Esophagus muscularis mucosa (tissue), 4 donors: ENCODE data around the gene CTSO. TPM values are rescaled to one million over a fixed set of nuclear protein-coding genes. Genes with fewer than 3 reads are reported as not detected.

Experiments used
- DNase-seq: peaks from one replicate; pipeline ENCODE4 v3.0.0-alpha.2; 2017; ENCODE audit errors: extremely low spot score
- H3K27ac ChIP-seq, 4 donors: fragments of 200-600 bp; sonication (generic); replicated peaks in 1 of 4; 1 replicate in 3 of 4; 2 replicates in 1 of 4; pipeline ENCODE4 v1.5.1; 2016 to 2019; ENCODE audit warnings: mild to moderate bottlenecking in 1 of 4
- H3K27me3 ChIP-seq, 4 donors: fragments of 200-600 bp; sonication (generic); one replicate each; pipeline versions ENCODE4 v1.5.1 to v1.6.0; 2016 to 2019
- H3K36me3 ChIP-seq, 4 donors: fragments of 200-600 bp; sonication (generic); one replicate each; pipeline ENCODE4 v1.5.1; 2016 to 2019
- H3K4me1 ChIP-seq, 4 donors: fragments of 200-600 bp; sonication (generic); one replicate each; pipeline ENCODE4 v1.5.1; 2016 to 2019
- H3K4me3 ChIP-seq, 4 donors: fragments of 200-600 bp; sonication (generic); 1 replicate in 2 of 4; 2 replicates in 2 of 4; pipeline ENCODE4 v1.5.1; 2016 to 2019; ENCODE audit warnings: mild to moderate bottlenecking in 4 of 4, moderate library complexity in 1 of 4
- H3K9me3 ChIP-seq, 4 donors: fragments of 200-600 bp; sonication (generic); 1 replicate in 3 of 4; 2 replicates in 1 of 4; pipeline ENCODE4 v1.5.1; 2016 to 2019
- EP300 ChIP-seq: sonication (generic); formaldehyde crosslinking; IDR thresholded peaks from one replicate; pipeline ENCODE4 v1.6.1; 2017; ENCODE audit warnings: antibody characterized with exemption
- POLR2A ChIP-seq: fragments of 450-650 bp; IDR thresholded peaks from one replicate; pipeline ENCODE4 v1.6.1; 2017; ENCODE audit warnings: antibody characterized with exemption, moderate library complexity, mild to moderate bottlenecking, low read depth
- POLR2AphosphoS5 ChIP-seq, 2 donors: sonication (generic); formaldehyde crosslinking; IDR thresholded peaks; one replicate each; pipeline ENCODE4 v1.6.1; 2017; ENCODE audit warnings: antibody characterized with exemption in 2 of 2
- WGBS: methylation state at CpG from one replicate; pipeline ENCODE4 v1.1.5; 2018; 5-methylcytosine and 5-hydroxymethylcytosine counted together
- intact Hi-C: fragments of 100-400 bp; cut with DNase I; formaldehyde crosslinking; loops from one replicate; pipeline ENCODE4 v1.15.1; 2023
- total RNA-seq, 4 donors: library from RNA; depleted of rRNA; stranded (reverse); fragments of >200 nt; gene quantifications; one replicate each; pipeline versions ENCODE4 v1.1.0 to v1.2.1, GENCODE V29; 2016
- TF ChIP-seq, protein P1 (sequence below), 3 experiments: fragments of 200-600 bp in 2 of 3; fragments of 450-650 bp in 1 of 3; sonication (generic) in 2 of 3; IDR thresholded peaks; one replicate each; pipeline ENCODE4 v1.5.1; 2017 to 2019; ENCODE audit warnings: antibody characterized with exemption in 3 of 3, mild to moderate bottlenecking in 2 of 3, moderate library complexity in 1 of 3

CTSO gene
- total RNA-seq, 4 donors from 2014 or later, result 18.8 to 22.8 (median 21.3) TPM

DNA sequence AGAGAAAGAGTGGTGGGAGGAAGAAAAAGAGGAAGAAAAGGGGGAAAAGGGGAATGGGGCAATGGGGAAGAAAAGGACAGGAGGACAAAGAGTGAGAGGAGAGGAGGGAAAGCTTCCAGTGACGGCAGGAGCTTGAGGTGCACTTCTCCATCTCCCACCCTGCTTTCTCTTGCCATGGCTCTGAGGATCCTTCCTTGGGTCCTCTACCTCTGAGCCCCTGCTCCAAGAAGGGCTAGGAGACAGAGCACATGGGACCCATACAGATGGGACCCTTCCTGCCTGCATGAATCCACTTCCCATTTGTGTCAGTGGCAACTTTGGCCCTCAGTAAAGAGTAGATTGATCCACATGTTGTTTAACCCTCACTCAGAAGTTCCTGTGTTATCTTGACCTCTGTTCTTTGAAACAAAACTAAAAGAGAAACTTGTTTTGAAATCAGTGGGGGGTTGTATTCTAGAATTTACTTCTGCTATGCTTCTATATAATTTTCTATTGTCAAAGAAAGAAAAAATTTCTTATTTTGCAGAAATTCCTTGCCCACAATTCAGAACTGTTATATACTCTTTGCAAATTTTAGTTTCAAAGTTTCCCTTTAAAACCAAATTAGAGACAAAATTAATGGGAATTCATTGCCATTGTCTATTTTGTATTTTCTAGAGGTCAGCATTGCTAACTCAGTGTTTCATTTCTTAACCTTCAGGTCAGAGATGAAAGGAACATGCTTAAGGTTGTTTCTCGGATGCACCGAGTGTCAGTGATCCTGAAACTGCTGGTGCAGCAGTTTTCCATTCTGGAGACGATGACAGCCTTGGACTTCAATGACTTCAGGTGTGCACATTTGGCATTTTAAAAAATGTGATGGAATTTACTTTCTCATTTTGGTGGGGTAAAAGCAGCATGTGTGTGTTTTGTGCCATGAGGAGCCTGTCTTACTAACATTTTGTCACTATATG lies 45.2 kb downstream of the CTSO start:
- no peak for DNase-seq
- H3K4me3 ChIP-seq, result no peak overlapping the region
- 78% methylated on average over 4 of the region's 4 CpGs for WGBS
- intact Hi-C loops, result no loop called here
- TF ChIP-seq POLR2AphosphoS5 (IDR thresholded peaks at IDR 0.05) (no peak), EP300 (no peak), POLR2A (no peak)
- TF ChIP-seq, protein P1, sequence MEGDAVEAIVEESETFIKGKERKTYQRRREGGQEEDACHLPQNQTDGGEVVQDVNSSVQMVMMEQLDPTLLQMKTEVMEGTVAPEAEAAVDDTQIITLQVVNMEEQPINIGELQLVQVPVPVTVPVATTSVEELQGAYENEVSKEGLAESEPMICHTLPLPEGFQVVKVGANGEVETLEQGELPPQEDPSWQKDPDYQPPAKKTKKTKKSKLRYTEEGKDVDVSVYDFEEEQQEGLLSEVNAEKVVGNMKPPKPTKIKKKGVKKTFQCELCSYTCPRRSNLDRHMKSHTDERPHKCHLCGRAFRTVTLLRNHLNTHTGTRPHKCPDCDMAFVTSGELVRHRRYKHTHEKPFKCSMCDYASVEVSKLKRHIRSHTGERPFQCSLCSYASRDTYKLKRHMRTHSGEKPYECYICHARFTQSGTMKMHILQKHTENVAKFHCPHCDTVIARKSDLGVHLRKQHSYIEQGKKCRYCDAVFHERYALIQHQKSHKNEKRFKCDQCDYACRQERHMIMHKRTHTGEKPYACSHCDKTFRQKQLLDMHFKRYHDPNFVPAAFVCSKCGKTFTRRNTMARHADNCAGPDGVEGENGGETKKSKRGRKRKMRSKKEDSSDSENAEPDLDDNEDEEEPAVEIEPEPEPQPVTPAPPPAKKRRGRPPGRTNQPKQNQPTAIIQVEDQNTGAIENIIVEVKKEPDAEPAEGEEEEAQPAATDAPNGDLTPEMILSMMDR (IDR thresholded peaks at IDR 0.05), result no peak
- H3K27me3 ChIP-seq, result no peaks in the 10 kb centered on the region
- no peaks in the 10 kb centered on the region for H3K9me3 ChIP-seq
- H3K27ac ChIP-seq, result no peak overlapping the region
- no peaks in the 10 kb centered on the region for H3K36me3 ChIP-seq
- no peaks in the 10 kb centered on the region for H3K4me1 ChIP-seq

DNA sequence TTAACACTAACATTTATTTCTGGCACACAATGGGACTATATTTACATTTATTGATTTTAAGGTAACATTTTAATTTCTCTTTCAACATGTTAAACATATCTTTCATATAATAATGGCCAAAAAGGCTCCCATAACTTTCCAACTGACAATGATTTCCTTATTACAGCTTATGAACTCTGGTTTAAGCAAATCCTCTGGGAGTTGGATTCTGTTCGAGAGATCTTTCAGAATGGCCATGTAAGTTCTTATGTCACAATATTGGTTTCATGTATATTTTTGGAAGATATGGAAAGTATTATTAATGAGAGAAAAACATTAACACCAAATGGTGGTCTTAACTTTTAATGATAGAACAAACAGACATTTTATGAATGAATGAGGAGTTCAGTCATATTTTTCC lies 46.1 kb downstream of the CTSO start:
- intact Hi-C loops, result no loop called here
- TF ChIP-seq POLR2A (no peak), POLR2AphosphoS5 (IDR thresholded peaks at IDR 0.05) (no peak), EP300 (no peak)
- TF ChIP-seq, protein P1 (IDR thresholded peaks at IDR 0.05), result no peak
- no peaks in the 10 kb centered on the region for H3K36me3 ChIP-seq
- no peaks in the 10 kb centered on the region for H3K27me3 ChIP-seq
- 84% methylated on average over 1 of the region's 1 CpG for WGBS
- H3K4me1 ChIP-seq, result no peaks in the 10 kb centered on the region
- H3K27ac ChIP-seq, result no peak overlapping the region
- H3K9me3 ChIP-seq, result no peaks in the 10 kb centered on the region
- DNase-seq, result no peak
- no peak overlapping the region for H3K4me3 ChIP-seq

DNA sequence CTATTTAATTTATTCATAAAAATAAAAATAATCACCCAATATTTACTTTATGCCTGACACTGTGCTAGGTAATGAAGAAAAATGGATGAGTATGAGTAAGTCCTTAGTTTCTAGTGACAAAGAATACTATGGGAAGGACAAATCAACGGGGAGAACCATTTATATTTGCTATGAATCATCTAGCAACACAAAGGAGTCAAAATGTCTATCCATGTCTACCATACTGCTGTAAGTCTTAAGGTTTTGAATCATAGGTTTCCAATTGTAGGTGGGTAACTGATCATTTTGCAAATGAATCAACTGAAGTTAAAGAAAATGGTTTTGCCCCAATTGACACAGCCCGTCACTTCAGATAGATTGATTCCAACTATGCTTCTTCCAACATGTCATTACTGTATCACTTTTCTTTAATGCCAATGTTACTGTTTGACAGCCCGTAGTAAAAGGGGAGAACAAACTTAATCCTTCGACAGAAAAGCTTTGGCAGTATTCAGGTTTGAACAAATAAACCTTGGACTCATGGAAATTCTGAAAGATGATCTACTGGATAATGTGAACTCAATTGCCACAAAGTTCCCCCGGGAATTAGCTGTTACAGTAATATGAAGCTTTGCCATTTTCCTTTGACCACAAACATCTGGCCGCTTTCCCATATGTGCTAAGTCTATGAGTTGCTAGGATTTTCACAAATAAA lies 47.0 kb downstream of the CTSO start:
- no peak overlapping the region for H3K4me3 ChIP-seq
- DNase-seq, result no peak
- H3K4me1 ChIP-seq, result no peaks in the 10 kb centered on the region
- H3K9me3 ChIP-seq, result no peaks in the 10 kb centered on the region
- H3K27me3 ChIP-seq, result no peaks in the 10 kb centered on the region
- intact Hi-C loops, result no loop called here
- no peaks in the 10 kb centered on the region for H3K36me3 ChIP-seq
- TF ChIP-seq POLR2A, result no peak
- H3K27ac ChIP-seq, result no peak overlapping the region
- WGBS, result 54% methylated on average over 6 of the region's 6 CpGs

DNA sequence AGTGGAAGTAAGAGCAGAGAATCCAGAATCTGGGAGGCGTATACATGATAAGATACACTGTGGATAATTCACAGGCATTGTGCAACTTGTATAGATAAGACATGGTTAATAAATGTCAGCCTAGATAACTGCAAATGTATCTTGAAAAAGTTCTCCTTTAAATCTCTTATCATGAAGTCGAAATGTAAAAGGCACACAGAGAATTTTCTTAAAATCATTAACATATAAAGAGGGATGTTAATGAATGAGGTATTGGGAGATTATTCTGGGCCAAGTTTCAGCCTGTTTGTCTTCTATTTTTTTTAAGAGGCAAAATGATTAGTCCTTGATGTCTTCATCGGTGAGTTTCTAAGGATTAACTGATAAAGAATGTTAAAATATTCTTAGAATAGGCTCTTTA lies 49.3 kb downstream of the CTSO start:
- DNase-seq, result no peak
- H3K9me3 ChIP-seq, result no peaks in the 10 kb centered on the region
- intact Hi-C loops, result no loop called here
- H3K4me3 ChIP-seq, result no peak overlapping the region
- peaks cover 0 to 4% (median 0%) of the 10 kb centered on the region in 4 donors for H3K4me1 ChIP-seq
- no peaks in the 10 kb centered on the region for H3K27me3 ChIP-seq
- no peaks in the 10 kb centered on the region for H3K36me3 ChIP-seq
- WGBS, result 77% methylated on average over 3 of the region's 3 CpGs
- TF ChIP-seq POLR2A, result no peak
- no peak for TF ChIP-seq EP300
- no peak for TF ChIP-seq POLR2AphosphoS5 (IDR thresholded peaks at IDR 0.05)
- TF ChIP-seq, protein P1 (IDR thresholded peaks at IDR 0.05), result no peak
- H3K27ac ChIP-seq, result no peak overlapping the region

DNA sequence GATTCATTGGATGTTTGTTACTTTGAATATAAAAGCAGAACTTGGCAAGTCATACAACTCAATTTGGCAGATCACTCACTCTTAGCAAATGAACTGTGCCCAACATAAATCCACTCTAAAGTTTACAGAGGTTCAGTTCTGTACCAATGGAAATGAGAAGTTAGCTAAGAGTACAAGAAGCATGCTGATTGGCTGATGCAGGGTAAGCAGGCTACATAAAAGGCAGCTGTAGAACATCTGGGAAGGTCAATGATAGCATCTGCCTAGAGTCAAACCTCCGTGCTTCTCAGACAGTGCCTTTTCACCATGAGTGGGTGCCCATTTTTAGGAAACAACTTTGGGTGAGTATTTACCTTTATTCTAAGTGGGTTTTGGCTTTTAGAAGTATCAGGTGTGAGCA lies 50.2 kb downstream of the CTSO start, which contains the start of gene TDO2:
TDO2 (plus strand) TSS at position 244 of the 400 bp plus-strand sequence; CDS start at position 307, 63 bp downstream.
- no peaks in the 10 kb centered on the region for H3K27me3 ChIP-seq
- no peaks in the 10 kb centered on the region for H3K36me3 ChIP-seq
- no peak within 1 kb of the TSS for H3K27ac ChIP-seq
- peaks cover 0 to 4% (median 0%) of the 10 kb centered on the region in 4 donors for H3K4me1 ChIP-seq
- WGBS, result 60% methylated on average over 1 of the region's 1 CpG
- H3K4me3 ChIP-seq, result no peak within 1 kb of the TSS
- no peaks in the 10 kb centered on the region for H3K9me3 ChIP-seq
- no peak for TF ChIP-seq POLR2AphosphoS5 (IDR thresholded peaks at IDR 0.05)
- no peak for TF ChIP-seq EP300
- no peak for TF ChIP-seq POLR2A
- TF ChIP-seq, protein P1 (IDR thresholded peaks at IDR 0.05), result no peak
- DNase-seq, result no peak
- intact Hi-C loops, result no loop called here
